Spleen (tissue), 11 donors: ENCODE results near the gene SCPEP1. TPM values are rescaled to one million over a fixed set of nuclear protein-coding genes. Genes with fewer than 3 reads are reported as not detected.

Source experiments
- DNase-seq: peaks from one replicate; pipeline ENCODE4 v3.0.0-alpha.2; 2020
- H3K27ac ChIP-seq, 8 donors: fragments of 200-600 bp; sonication (generic) in 7 of 8; 1 replicate in 4 of 8; 2 replicates in 4 of 8; pipeline versions ENCODE4 v1.5.0 to v1.8.0; 2016 to 2021; ENCODE audit warnings: inconsistent platforms in 4 of 8, mild to moderate bottlenecking in 4 of 8, moderate library complexity in 1 of 8
- H3K27me3 ChIP-seq, 7 donors: fragments of 200-600 bp; sonication (generic) in 6 of 7; replicated peaks in 1 of 7; 1 replicate in 4 of 7; 2 replicates in 3 of 7; pipeline versions ENCODE4 v1.5.0 to v1.8.0; 2016 to 2021; ENCODE audit warnings: inconsistent platforms in 3 of 7, mild to moderate bottlenecking in 1 of 7
- H3K36me3 ChIP-seq, 6 donors: fragments of 200-600 bp; sonication (generic) in 5 of 6; 1 replicate in 4 of 6; 2 replicates in 2 of 6; pipeline versions ENCODE4 v1.5.0 to v1.8.0; 2016 to 2021; ENCODE audit warnings: inconsistent platforms in 2 of 6
- H3K4me1 ChIP-seq, 6 donors: fragments of 200-600 bp; sonication (generic) in 5 of 6; 1 replicate in 3 of 6; 2 replicates in 3 of 6; pipeline versions ENCODE4 v1.5.0 to v1.8.0; 2016 to 2021; ENCODE audit warnings: inconsistent platforms in 3 of 6
- H3K4me3 ChIP-seq, 8 donors: fragments of 200-600 bp; sonication (generic) in 7 of 8; 1 replicate in 4 of 8; 2 replicates in 4 of 8; pipeline versions ENCODE4 v1.5.0 to v1.8.0; 2016 to 2021; ENCODE audit warnings: inconsistent platforms in 4 of 8, mild to moderate bottlenecking in 4 of 8, moderate library complexity in 2 of 8
- H3K9me3 ChIP-seq, 8 donors: fragments of 200-600 bp; sonication (generic) in 7 of 8; 1 replicate in 4 of 8; 2 replicates in 4 of 8; pipeline versions ENCODE4 v1.5.0 to v1.8.0; 2016 to 2021; ENCODE audit warnings: inconsistent platforms in 4 of 8
- CTCF ChIP-seq, 11 experiments: fragments of 200-600 bp in 7 of 11; fragments of 450-650 bp in 4 of 11; sonication (generic) in 4 of 11; IDR thresholded peaks in 8 of 11; conservative IDR thresholded peaks in 3 of 11; 1 replicate in 7 of 11; 2 replicates in 4 of 11; pipeline versions ENCODE4 v1.4.0 to v1.8.0; 2016 to 2021; ENCODE audit warnings: antibody characterized with exemption in 11 of 11, inconsistent platforms in 4 of 11, mild to moderate bottlenecking in 1 of 11
- POLR2A ChIP-seq, 3 donors: fragments of 450-650 bp; IDR thresholded peaks; one replicate each; pipeline ENCODE4 v1.5.1; 2017; ENCODE audit warnings: antibody characterized with exemption in 3 of 3, mild to moderate bottlenecking in 1 of 3
- POLR2AphosphoS5 ChIP-seq, 3 donors: sonication (generic); formaldehyde crosslinking; IDR thresholded peaks; one replicate each; pipeline ENCODE4 v1.5.1; 2017; ENCODE audit warnings: antibody characterized with exemption in 3 of 3
- WGBS, 5 donors: extraction: QIAGEN DNeasy Blood & Tissue Kit in 3 of 5; methylation state at CpG; one replicate each; pipeline versions ENCODE4 v1.1.5 to v1.1.7; 2013 to 2018; 5-methylcytosine and 5-hydroxymethylcytosine counted together
- intact Hi-C: fragments of 100-400 bp; cut with DNase I; formaldehyde crosslinking; loops from one replicate; pipeline ENCODE4 v1.15.0; 2023; ENCODE audit warnings: low total_unique reads
- polyA plus RNA-seq, 3 donors: library from polyadenylated mRNA; stranded (reverse); fragments of 200-250 nt; gene quantifications; one replicate each; pipeline ENCODE4 v1.2.1, GENCODE V29; 2013
- total RNA-seq, 7 donors: library from RNA; depleted of rRNA in 3 of 7; stranded (reverse); fragments of >200 nt in 3 of 7; fragmentation: NEBNext Ultra II Directional in 4 of 7; extraction: Animal tissue kit (Norgen Biotek cat#: 25700) in 4 of 7; gene quantifications; one replicate each; pipeline versions ENCODE4 v1.1.0 to v1.2.1, GENCODE V29; 2016 to 2021
- donor health status: healthy with polysubstance abuse.
- donor health status: DM: no; HTN: no; CAD: no; lungs with moderate emphysema.
- donor health status: DM: no; HTN: no; CAD: no.
- donor health status: Bipolar disorder and iron deficiency.
- donor health status: healthy.
- donor health status: DM: no; HTN: no; CAD: no.
- donor health status: DM: yes; HTN: yes; CAD: no.

SCPEP1 gene
- total and polyA plus RNA-seq, 10 donors, result 74.4 to 127 (median 97.7) TPM

DNA sequence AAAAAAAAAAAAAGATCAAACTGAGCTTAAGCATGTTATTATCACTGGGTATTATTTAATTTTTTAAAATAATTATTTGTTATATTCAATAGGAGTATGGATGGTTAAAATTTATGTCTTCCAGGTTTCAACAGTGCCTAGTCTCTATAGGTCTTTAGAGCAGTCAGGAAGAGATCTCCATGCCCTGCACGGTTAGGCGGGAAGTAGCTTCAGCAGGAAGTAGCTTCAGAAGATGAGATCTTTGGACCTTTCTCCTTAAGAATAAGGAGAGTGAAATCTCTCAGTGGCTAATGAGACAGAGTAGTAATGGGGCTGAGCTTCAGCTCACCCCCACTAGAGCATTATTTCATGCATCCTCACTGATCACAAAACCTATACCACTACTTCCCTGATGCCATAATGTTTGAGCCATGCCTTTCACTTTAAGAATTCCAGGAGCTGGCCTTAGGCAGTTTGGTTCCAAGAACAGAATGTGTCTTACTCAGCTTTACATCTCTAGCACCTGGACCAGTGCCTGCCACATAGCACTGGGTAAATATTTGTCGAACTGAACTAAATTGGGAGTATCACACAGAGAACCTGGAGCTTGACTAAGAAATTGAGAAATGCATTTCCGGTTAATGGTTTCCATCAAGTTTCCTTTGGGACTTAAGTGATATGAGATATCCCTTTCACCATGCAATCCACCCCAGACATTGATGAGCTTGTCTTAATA lies 43.5 kb downstream of the SCPEP1 start:
- DNase-seq, result no peak
- intact Hi-C loops, result no loop called here
- Histone ChIP-seq H3K9me3 (peaks cover 0 to 18% (median 15%) of the 10 kb centered on the region in 8 donors), H3K36me3 (no peaks in the 10 kb centered on the region), H3K4me3 (no peak overlapping the region), H3K4me1 (no peaks in the 10 kb centered on the region), H3K27me3 (peaks cover 0 to 26% (median 0%) of the 10 kb centered on the region in 7 donors), H3K27ac (no peak overlapping the region)
- WGBS, 5 donors, result 65 to 79% (median 73%) methylated on average over 4 of the region's 4 CpGs
- no peak for TF ChIP-seq POLR2A (IDR thresholded peaks at IDR 0.05)
- TF ChIP-seq CTCF (IDR thresholded peaks at IDR 0.05 in 8 of 11, conservative IDR thresholded peaks at IDR 0.05 in 3 of 11), result no peak
- no peak for TF ChIP-seq POLR2AphosphoS5 (IDR thresholded peaks at IDR 0.05)

DNA sequence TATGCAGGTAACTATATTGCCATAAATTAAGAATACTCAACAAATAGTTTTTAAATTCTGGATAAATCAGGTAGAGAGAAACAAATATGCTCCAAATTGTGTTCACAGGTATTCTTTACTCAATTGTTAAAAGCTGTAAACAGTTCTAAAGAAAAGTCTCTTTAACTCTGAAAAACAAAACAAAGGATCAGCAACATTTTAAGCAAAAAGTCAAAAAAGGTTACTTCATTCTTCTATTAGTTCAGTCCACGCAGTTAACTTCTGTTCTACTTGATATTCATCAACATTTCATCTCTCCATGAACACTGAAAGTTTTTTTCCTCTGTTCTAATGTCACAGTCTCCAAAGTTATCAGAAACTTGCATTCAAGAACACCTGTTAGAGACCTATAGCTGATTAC lies 47.9 kb downstream of the SCPEP1 start:
- TF ChIP-seq POLR2A (IDR thresholded peaks at IDR 0.05) (no peak), POLR2AphosphoS5 (IDR thresholded peaks at IDR 0.05) (no peak), CTCF (IDR thresholded peaks at IDR 0.05 in 8 of 11, conservative IDR thresholded peaks at IDR 0.05 in 3 of 11) (no peak)
- no peaks in the 10 kb centered on the region for H3K36me3 ChIP-seq
- H3K4me1 ChIP-seq, result no peaks in the 10 kb centered on the region
- intact Hi-C loops, result no loop called here
- WGBS, 5 donors, result 72 to 82% (median 75%) methylated on average over 1 of the region's 1 CpG
- H3K4me3 ChIP-seq, result no peak overlapping the region
- no peak for DNase-seq
- H3K27ac ChIP-seq, result no peak overlapping the region
- peaks cover 0 to 22% (median 0%) of the 10 kb centered on the region in 7 donors for H3K27me3 ChIP-seq
- peaks cover 0 to 49% (median 33%) of the 10 kb centered on the region in 8 donors for H3K9me3 ChIP-seq

DNA sequence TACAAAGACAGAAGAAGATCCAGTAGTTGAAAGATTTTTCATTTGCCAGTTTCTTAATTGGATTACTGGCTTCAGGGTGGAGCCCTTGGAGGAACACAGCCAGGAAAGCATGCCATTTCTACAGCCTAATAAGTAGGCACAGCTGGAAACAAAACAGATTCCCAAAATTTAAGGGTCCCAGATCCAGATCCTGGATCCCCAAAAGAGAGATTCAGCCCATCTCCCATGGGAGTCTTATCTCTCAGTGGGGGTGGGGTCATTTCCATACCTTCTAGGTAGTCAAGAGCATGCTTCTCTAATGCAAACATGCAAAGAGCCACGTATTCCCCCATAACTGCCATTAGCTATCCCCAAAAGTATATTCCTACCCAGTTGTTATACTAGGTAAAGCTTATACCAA lies 49.9 kb downstream of the SCPEP1 start:
- Histone ChIP-seq H3K9me3 (peaks cover 0 to 49% (median 33%) of the 10 kb centered on the region in 8 donors), H3K4me1 (no peaks in the 10 kb centered on the region), H3K4me3 (no peak overlapping the region), H3K27me3 (peaks cover 0 to 21% (median 0%) of the 10 kb centered on the region in 7 donors), H3K27ac (no peak overlapping the region), H3K36me3 (no peaks in the 10 kb centered on the region)
- DNase-seq, result no peak
- intact Hi-C loops, result no loop called here
- TF ChIP-seq CTCF (IDR thresholded peaks at IDR 0.05 in 8 of 11, conservative IDR thresholded peaks at IDR 0.05 in 3 of 11) (no peak), POLR2A (IDR thresholded peaks at IDR 0.05) (no peak)
- WGBS, 5 donors, result 61 to 96% (median 86%) methylated on average over 1 of the region's 1 CpG

DNA sequence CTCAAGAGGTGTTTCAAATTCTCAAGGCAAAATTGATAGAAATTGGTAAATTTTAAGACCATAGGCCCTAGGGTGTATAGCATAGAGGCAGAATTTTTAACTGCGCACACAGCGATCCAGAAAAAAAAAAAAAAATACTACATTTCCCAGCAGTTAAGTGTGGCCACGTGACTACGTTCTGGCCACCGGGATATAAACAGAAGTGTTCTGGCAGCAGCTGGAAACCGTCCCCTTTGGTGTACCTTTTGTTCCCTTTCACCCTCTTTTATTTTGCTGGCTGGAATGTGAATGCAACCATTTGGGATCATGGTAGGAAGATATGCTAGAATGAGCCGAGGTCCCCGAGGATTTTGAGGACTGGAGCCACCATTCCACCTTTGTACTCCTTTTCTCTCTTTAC lies 54.4 kb downstream of the SCPEP1 start:
- intact Hi-C loops, result no loop called here
- Histone ChIP-seq H3K4me1 (no peaks in the 10 kb centered on the region), H3K36me3 (no peaks in the 10 kb centered on the region), H3K9me3 (peaks cover 0 to 21% (median 12%) of the 10 kb centered on the region in 8 donors), H3K27me3 (peaks cover 0 to 37% (median 0%) of the 10 kb centered on the region in 7 donors), H3K27ac (no peak overlapping the region), H3K4me3 (no peak overlapping the region)
- WGBS, 5 donors, result 81 to 88% (median 85%) methylated on average over 8 of the region's 8 CpGs
- no peak for DNase-seq
- TF ChIP-seq POLR2A (IDR thresholded peaks at IDR 0.05) (no peak), POLR2AphosphoS5 (IDR thresholded peaks at IDR 0.05) (no peak), CTCF (IDR thresholded peaks at IDR 0.05 in 8 of 11, conservative IDR thresholded peaks at IDR 0.05 in 3 of 11) (no peak)
